Measurements from ENCODE around the gene CA4.
"Not testable (repeated sequence)": the region's sequence is repeated elsewhere in the genome, so short reads cannot be mapped to it uniquely, and the experiment has no call there.

DNA sequence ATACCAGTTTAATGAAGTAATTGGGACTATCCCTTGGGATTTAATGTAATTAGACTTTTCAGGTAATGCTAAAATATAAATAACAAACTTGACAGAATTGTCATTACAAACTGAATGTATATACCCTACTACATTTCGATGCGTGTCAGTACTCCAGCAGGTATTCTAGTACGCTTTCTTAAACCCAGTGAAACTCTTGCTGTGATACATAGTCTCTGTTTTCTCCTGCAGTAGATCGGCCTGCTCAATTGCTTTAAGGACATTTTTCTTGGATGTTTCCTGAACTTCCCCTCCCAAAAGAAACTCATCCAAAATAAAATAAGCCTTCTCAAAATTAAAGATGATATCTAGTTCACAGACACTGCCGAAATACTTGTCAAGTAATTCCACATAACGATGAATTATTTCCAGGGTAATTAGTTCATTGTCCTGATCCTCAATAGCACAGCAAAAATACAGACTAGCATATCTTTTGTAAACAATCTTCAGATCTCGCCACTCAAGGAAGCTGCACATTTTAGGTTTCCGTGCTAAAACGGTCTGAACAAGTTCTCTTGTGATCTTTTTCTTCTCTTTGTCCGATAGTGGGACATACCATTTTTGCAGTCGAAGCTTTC lies 47.6 kb upstream of the CA4 start:
- TF ChIP-seq, protein P1, sequence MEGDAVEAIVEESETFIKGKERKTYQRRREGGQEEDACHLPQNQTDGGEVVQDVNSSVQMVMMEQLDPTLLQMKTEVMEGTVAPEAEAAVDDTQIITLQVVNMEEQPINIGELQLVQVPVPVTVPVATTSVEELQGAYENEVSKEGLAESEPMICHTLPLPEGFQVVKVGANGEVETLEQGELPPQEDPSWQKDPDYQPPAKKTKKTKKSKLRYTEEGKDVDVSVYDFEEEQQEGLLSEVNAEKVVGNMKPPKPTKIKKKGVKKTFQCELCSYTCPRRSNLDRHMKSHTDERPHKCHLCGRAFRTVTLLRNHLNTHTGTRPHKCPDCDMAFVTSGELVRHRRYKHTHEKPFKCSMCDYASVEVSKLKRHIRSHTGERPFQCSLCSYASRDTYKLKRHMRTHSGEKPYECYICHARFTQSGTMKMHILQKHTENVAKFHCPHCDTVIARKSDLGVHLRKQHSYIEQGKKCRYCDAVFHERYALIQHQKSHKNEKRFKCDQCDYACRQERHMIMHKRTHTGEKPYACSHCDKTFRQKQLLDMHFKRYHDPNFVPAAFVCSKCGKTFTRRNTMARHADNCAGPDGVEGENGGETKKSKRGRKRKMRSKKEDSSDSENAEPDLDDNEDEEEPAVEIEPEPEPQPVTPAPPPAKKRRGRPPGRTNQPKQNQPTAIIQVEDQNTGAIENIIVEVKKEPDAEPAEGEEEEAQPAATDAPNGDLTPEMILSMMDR (IDR thresholded peaks at IDR 0.05), result not testable (repeated sequence)
- TF ChIP-seq SIN3A (IDR thresholded peaks at IDR 0.05; ENCODE audit: borderline replicate concordance, insufficient read depth, low read depth, low read length); POLR2AphosphoS5 (IDR thresholded peaks at IDR 0.05; ENCODE audit: low read depth, low read length): not testable (repeated sequence)

Data from Panc1 (cell line).